Panc1 (cell line): ENCODE measurements around the gene N4BP2L2. TPM values are rescaled to one million over a fixed set of nuclear protein-coding genes. Genes with fewer than 3 reads are reported as not detected.

Experiments used
- ATAC-seq: fragments of 200-7000 bp; cut with Tn5 transposase; 2 replicates; pipeline ENCODE4 v1.9.1; 2020; ENCODE audit warnings: mild to moderate bottlenecking, moderate library complexity
- BruUV-seq: library from RNA; stranded (reverse); fragments of 400-500 nt; replicated peaks from 2 replicates; lab custom pipeline; 2021; lab: Mats Ljungman, UMichigan
- CTCF ChIA-PET: fragments of 300-600 bp; sonication (Branson Sonifier 250); formaldehyde crosslinking; loops from one replicate; lab custom pipeline; 2022; ENCODE audit warnings: antibody characterized with exemption; lab: Charles Lee
- POLR2A ChIA-PET: fragments of 300-600 bp; sonication (Branson Sonifier 250); formaldehyde crosslinking; loops from one replicate; lab custom pipeline; 2022; ENCODE audit warnings: antibody characterized with exemption; lab: Charles Lee
- DNase-seq: peaks from one replicate; pipeline ENCODE4 v3.0.0-alpha.2; 2010; ENCODE audit warnings: low read depth, low spot score
- H3K27ac ChIP-seq: 2 replicates; pipeline ENCODE4 v1.5.1; 2011; ENCODE audit warnings: mild to moderate bottlenecking, low read length, inconsistent platforms
- H3K27me3 ChIP-seq: fragments of 200-500 bp; sonication (Bioruptor generic); 2 replicates; pipeline ENCODE4 v1.6.0; 2014; ENCODE audit warnings: low read length, inconsistent platforms; ENCODE audit not compliant: control insufficient read depth, insufficient read depth
- H3K36me3 ChIP-seq: fragments of 200-500 bp; sonication (Bioruptor generic); 2 replicates; pipeline ENCODE4 v1.5.1; 2014; ENCODE audit warnings: inconsistent platforms, mild to moderate bottlenecking, low read length, moderate library complexity; ENCODE audit not compliant: control insufficient read depth, insufficient read depth
- H3K4me1 ChIP-seq: 2 replicates; pipeline ENCODE4 v1.5.1; 2011; ENCODE audit warnings: inconsistent platforms, mild to moderate bottlenecking, low read length, moderate library complexity; ENCODE audit not compliant: control insufficient read depth, insufficient read depth
- H3K4me3 ChIP-seq, 2 experiments: 2 replicates each; pipeline ENCODE4 v1.5.1; 2011 to 2012; ENCODE audit warnings: low read depth in 2 of 2, low read length in 2 of 2, mild to moderate bottlenecking in 2 of 2, inconsistent platforms in 1 of 2, moderate library complexity in 1 of 2
- H3K9me3 ChIP-seq: fragments of 200-500 bp; sonication (Bioruptor generic); 2 replicates; pipeline ENCODE4 v1.5.1; 2014; ENCODE audit warnings: low read depth, mild to moderate bottlenecking, inconsistent platforms, low read length, moderate library complexity; ENCODE audit not compliant: control insufficient read depth, insufficient read depth
- CTCF ChIP-seq: fragments of 450-650 bp; IDR thresholded peaks from 2 replicates; pipeline ENCODE4 v1.5.1; 2017; ENCODE audit warnings: mild to moderate bottlenecking
- POLR2AphosphoS5 ChIP-seq: IDR thresholded peaks from 2 replicates; pipeline ENCODE4 v1.6.1; 2012; ENCODE audit warnings: mild to moderate bottlenecking, low read depth, low read length, moderate library complexity
- REST ChIP-seq, 2 experiments: IDR thresholded peaks; 2 replicates each; pipeline ENCODE4 v1.6.1; 2011 to 2012; ENCODE audit warnings: low read depth in 2 of 2, control low read depth in 1 of 2, low read length in 1 of 2, mild to moderate bottlenecking in 1 of 2, moderate library complexity in 1 of 2; ENCODE audit not compliant: insufficient read depth in 1 of 2
- SIN3A ChIP-seq: IDR thresholded peaks from 2 replicates; pipeline ENCODE4 v1.6.1; 2012; ENCODE audit warnings: low read depth, mild to moderate bottlenecking, low read length, moderate library complexity, borderline replicate concordance; ENCODE audit not compliant: insufficient read depth
- TCF7L2 ChIP-seq: IDR thresholded peaks from 2 replicates; pipeline ENCODE4 v1.6.1; 2011; ENCODE audit warnings: mild to moderate bottlenecking, low read depth, low read length, inconsistent platforms
- in situ Hi-C: cut with HindIII; loops from 2 replicates; pipeline ENCODE4 v1.10.0; 2016; ENCODE audit warnings: low sequenced_read_pairs, low pct_unique_long_range_greater_than_20kb
- intact Hi-C: fragments of 100-400 bp; cut with micrococcal nuclease; formaldehyde crosslinking; loops from one replicate; pipeline ENCODE4 v1.10.0; 2022; ENCODE audit not compliant: unreplicated experiment
- total RNA-seq: library from RNA; stranded (reverse); gene quantifications from one replicate; pipeline ENCODE4 v1.2.1, GENCODE V29; 2021; ENCODE audit not compliant: unreplicated experiment

The N4BP2L2 gene
- total RNA-seq, 1 experiment from 2014 or later: 43.8 TPM

GRCh38 chr13:32535748-32536147 lies 2.8 kb downstream of the N4BP2L2 start:
- BruUV-seq: no TSS peak
- intact Hi-C loops: no loop called here
- Histone ChIP-seq H3K9me3 (no peaks in the 10 kb centered on the region), H3K4me3 (no peak overlapping the region), H3K27me3 (no peaks in the 10 kb centered on the region), H3K27ac (no peak overlapping the region), H3K36me3 (peaks cover 18% of the 10 kb centered on the region), H3K4me1 (peaks cover 3% of the 10 kb centered on the region; the same call in 1 of the 2 replicates)
- DNase-seq (no peak), ATAC-seq (no peak)
- ChIA-PET POLR2A (no interaction called here), CTCF (no interaction called here)
- TF ChIP-seq TCF7L2 (no peak), POLR2AphosphoS5 (no peak)
- in situ Hi-C loops: no loop called here

DNA sequence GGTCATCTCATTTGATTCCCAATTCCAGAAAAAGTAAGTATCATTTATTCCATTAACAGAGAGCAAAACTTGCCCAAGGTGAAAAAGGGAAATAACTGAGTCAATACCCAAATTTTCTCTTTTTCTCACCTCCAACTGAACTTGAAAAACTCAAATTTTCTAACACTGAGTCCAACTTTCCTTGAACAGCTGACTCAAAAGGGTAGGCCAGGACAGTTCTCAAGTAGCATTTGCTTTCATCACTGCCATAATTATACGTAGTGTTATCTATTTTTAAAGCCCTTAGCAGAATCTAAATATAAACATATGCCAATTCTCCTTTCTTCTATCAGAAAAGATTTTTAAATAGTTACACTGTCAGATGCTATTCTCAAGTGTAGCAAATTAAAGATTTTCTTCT lies 3.5 kb downstream of the N4BP2L2 start:
- intact Hi-C loops (no loop called here), in situ Hi-C loops (no loop called here)
- H3K36me3 ChIP-seq: peaks cover 18% of the 10 kb centered on the region
- CTCF ChIA-PET: no interaction called here
- no peak overlapping the region for H3K4me3 ChIP-seq
- ATAC-seq (no peak), DNase-seq (no peak)
- H3K27me3 ChIP-seq: no peaks in the 10 kb centered on the region
- H3K9me3 ChIP-seq: no peaks in the 10 kb centered on the region
- H3K4me1 ChIP-seq: peaks cover 3% of the 10 kb centered on the region; the same call in 1 of the 2 replicates
- POLR2A ChIA-PET: no interaction called here
- H3K27ac ChIP-seq: no peak overlapping the region
- BruUV-seq: no TSS peak
- no peak for TF ChIP-seq REST (IDR thresholded peaks at IDR 0.05; ENCODE audit: insufficient read depth in 1 of 2, low read depth in 2 of 2, low read length in 1 of 2)
- TF ChIP-seq TCF7L2: no peak
- TF ChIP-seq POLR2AphosphoS5: no peak
- no peak for TF ChIP-seq CTCF
- no peak for TF ChIP-seq SIN3A

DNA sequence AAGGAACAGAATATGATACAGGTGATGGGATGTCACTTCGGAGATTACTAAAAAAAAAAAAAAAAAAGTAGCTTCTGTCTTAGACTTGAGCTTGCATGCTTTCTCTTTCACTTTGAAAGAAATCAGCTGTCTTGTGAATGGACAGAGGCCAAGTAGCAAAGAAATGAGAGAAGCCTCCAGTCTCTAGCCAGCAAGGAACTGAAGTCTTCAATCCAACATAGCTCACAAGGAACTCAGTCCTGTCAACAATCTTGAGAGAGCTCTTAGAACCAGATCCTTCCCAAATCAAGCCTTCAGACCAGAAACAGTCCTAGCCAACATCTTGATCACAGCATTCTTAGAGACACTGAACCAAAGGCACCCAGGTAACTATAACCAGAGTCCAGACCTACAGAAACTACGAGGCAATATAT lies 7.7 kb downstream of the N4BP2L2 start:
- BruUV-seq: no TSS peak

More for the DNA sequence above, 7.7 kb downstream of the N4BP2L2 start:
- Histone ChIP-seq H3K4me1 (no peaks in the 10 kb centered on the region; the same call in 1 of the 2 replicates), H3K9me3 (no peaks in the 10 kb centered on the region), H3K27me3 (no peaks in the 10 kb centered on the region), H3K36me3 (peaks cover 14% of the 10 kb centered on the region), H3K4me3 (no peak overlapping the region), H3K27ac (no peak overlapping the region)
- TF ChIP-seq REST (IDR thresholded peaks at IDR 0.05; ENCODE audit: insufficient read depth in 1 of 2, low read depth in 2 of 2, low read length in 1 of 2) (no peak), SIN3A (no peak), POLR2AphosphoS5 (no peak), CTCF (no peak), TCF7L2 (no peak)
- no peak for DNase-seq
- ATAC-seq: no peak
- in situ Hi-C loops: no loop called here
- ChIA-PET POLR2A (no interaction called here), CTCF (no interaction called here)
- intact Hi-C loops: no loop called here
